ENCODE data around the gene HACD2. TPM values are rescaled to one million over a fixed set of nuclear protein-coding genes. Genes with fewer than 3 reads are reported as not detected.

The HACD2 gene
- polyA plus RNA-seq, 3 donors, result 12.9 to 17.1 (median 15.1) TPM

GRCh38 chr3:123528130-123528529, 56.7 kb downstream of the HACD2 start:
- Mint-ChIP-seq H3K27me3 (ENCODE audit: low read depth in 3 of 3) (peaks cover 0 to 5% (median 0%) of the 10 kb centered on the region in 3 donors), H3K4me3 (no peak overlapping the region), H3K4me1 (peaks cover 15% of the 10 kb centered on the region), H3K9me3 (no peaks in the 10 kb centered on the region), H3K36me3 (peaks cover 36 to 37% of the 10 kb centered on the region in 2 donors), H3K27ac (no peak overlapping the region)
- Histone ChIP-seq H3K36me3 (replicated peaks in 1 of 2; ENCODE audit: control insufficient read depth in 1 of 2, insufficient read depth in 2 of 2, low read length in 2 of 2) (peaks cover 24 to 39% of the 10 kb centered on the region in 2 donors), H3K9me3 (replicated peaks in 1 of 2; ENCODE audit: control insufficient read depth in 1 of 2, insufficient read depth in 1 of 2, low read length in 2 of 2) (no peaks in the 10 kb centered on the region), H3K4me3 (replicated peaks in 1 of 3; ENCODE audit: low read depth in 2 of 3, low read length in 3 of 3) (no peak overlapping the region), H3K4me1 (ENCODE audit: control insufficient read depth in 1 of 2, insufficient read depth in 2 of 2, low read length in 2 of 2) (peaks cover 8% of the 10 kb centered on the region in 2 donors), H3K79me2 (ENCODE audit: insufficient read depth, low read length) (no peaks in the 10 kb centered on the region), H2AFZ (ENCODE audit: insufficient read depth, low read depth, low read length, poor library complexity, severe bottlenecking) (no peak overlapping the region), H3K27me3 (ENCODE audit: control insufficient read depth in 2 of 2, insufficient read depth in 2 of 2, low read length in 2 of 2) (no peaks in the 10 kb centered on the region), H4K20me1 (ENCODE audit: insufficient read depth, low read length) (peaks cover 3% of the 10 kb centered on the region), H3K4me2 (replicated peaks; ENCODE audit: extremely low read depth, low read length, poor library complexity, severe bottlenecking) (no peak overlapping the region), H3K9ac (ENCODE audit: insufficient read depth, low read length, poor library complexity, severe bottlenecking) (no peak overlapping the region), H3K27ac (ENCODE audit: low read depth in 1 of 2, low read length in 2 of 2) (no peak overlapping the region)
- TF ChIP-seq, protein P1, sequence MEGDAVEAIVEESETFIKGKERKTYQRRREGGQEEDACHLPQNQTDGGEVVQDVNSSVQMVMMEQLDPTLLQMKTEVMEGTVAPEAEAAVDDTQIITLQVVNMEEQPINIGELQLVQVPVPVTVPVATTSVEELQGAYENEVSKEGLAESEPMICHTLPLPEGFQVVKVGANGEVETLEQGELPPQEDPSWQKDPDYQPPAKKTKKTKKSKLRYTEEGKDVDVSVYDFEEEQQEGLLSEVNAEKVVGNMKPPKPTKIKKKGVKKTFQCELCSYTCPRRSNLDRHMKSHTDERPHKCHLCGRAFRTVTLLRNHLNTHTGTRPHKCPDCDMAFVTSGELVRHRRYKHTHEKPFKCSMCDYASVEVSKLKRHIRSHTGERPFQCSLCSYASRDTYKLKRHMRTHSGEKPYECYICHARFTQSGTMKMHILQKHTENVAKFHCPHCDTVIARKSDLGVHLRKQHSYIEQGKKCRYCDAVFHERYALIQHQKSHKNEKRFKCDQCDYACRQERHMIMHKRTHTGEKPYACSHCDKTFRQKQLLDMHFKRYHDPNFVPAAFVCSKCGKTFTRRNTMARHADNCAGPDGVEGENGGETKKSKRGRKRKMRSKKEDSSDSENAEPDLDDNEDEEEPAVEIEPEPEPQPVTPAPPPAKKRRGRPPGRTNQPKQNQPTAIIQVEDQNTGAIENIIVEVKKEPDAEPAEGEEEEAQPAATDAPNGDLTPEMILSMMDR (IDR thresholded peaks at IDR 0.05), result no peak
- no peak for DNase-seq
- intact Hi-C loops (cut with micrococcal nuclease), result no loop called here
- no CpG with 5 or more reads among the region's 2 CpGs for WGBS (ENCODE audit: insufficient coverage)

GRCh38 chr3:123527046-123527445, 57.8 kb downstream of the HACD2 start:
- no CpG with 5 or more reads among the region's 3 CpGs for WGBS (ENCODE audit: insufficient coverage)
- H3K36me3 Mint-ChIP-seq, result peaks cover 37 to 38% of the 10 kb centered on the region in 2 donors
- Histone ChIP-seq H3K36me3 (replicated peaks in 1 of 2; ENCODE audit: control insufficient read depth in 1 of 2, insufficient read depth in 2 of 2, low read length in 2 of 2) (peaks cover 24 to 39% of the 10 kb centered on the region in 2 donors), H3K9ac (ENCODE audit: insufficient read depth, low read length, poor library complexity, severe bottlenecking) (no peak overlapping the region), H3K79me2 (ENCODE audit: insufficient read depth, low read length) (no peaks in the 10 kb centered on the region), H3K4me3 (replicated peaks in 1 of 3; ENCODE audit: low read depth in 2 of 3, low read length in 3 of 3) (no peak overlapping the region), H3K4me2 (replicated peaks; ENCODE audit: extremely low read depth, low read length, poor library complexity, severe bottlenecking) (no peak overlapping the region), H4K20me1 (ENCODE audit: insufficient read depth, low read length) (peaks cover 3% of the 10 kb centered on the region), H3K4me1 (ENCODE audit: control insufficient read depth in 1 of 2, insufficient read depth in 2 of 2, low read length in 2 of 2) (peaks cover 13 to 14% of the 10 kb centered on the region in 2 donors), H3K9me3 (replicated peaks in 1 of 2; ENCODE audit: control insufficient read depth in 1 of 2, insufficient read depth in 1 of 2, low read length in 2 of 2) (no peaks in the 10 kb centered on the region), H2AFZ (ENCODE audit: insufficient read depth, low read depth, low read length, poor library complexity, severe bottlenecking) (no peak overlapping the region), H3K27ac (ENCODE audit: low read depth in 1 of 2, low read length in 2 of 2) (no peak overlapping the region), H3K27me3 (ENCODE audit: control insufficient read depth in 2 of 2, insufficient read depth in 2 of 2, low read length in 2 of 2) (no peaks in the 10 kb centered on the region)
- no peak overlapping the region for H3K4me3 Mint-ChIP-seq
- no peaks in the 10 kb centered on the region for H3K9me3 Mint-ChIP-seq
- intact Hi-C loops (cut with micrococcal nuclease), result no loop called here
- peaks cover 0 to 2% (median 0%) of the 10 kb centered on the region in 3 donors for H3K27me3 Mint-ChIP-seq (ENCODE audit: low read depth in 3 of 3)
- DNase-seq, result no peak
- no peak overlapping the region for H3K27ac Mint-ChIP-seq
- peaks cover 22% of the 10 kb centered on the region for H3K4me1 Mint-ChIP-seq
- TF ChIP-seq, protein P1 (IDR thresholded peaks at IDR 0.05), result no peak

Data from CD14-positive monocyte (primary cell).